BJ (cell line): Measurements from ENCODE around the gene RBM23. TPM values are rescaled to one million over a fixed set of nuclear protein-coding genes. Genes with fewer than 3 reads are reported as not detected.

Experiments
- CTCF ChIA-PET: fragments of 350-600 bp; formaldehyde crosslinking; extraction: SDS; loops from one replicate; lab custom pipeline; 2021; ENCODE audit warnings: antibody characterized with exemption, inconsistent platforms; lab: Yijun Ruan, JAX
- POLR2A ChIA-PET: fragments of 300-600 bp; sonication (Branson Sonifier 250); formaldehyde crosslinking; extraction: SDS; loops from one replicate; lab custom pipeline; 2021; ENCODE audit warnings: antibody characterized with exemption; lab: Charles Lee
- DNase-seq: peaks from one replicate; pipeline ENCODE4 v3.0.0-alpha.2; 2011; ENCODE audit warnings: low read depth
- H3K27me3 ChIP-seq: 2 replicates; pipeline ENCODE4 v1.6.0; 2011; ENCODE audit warnings: low read length; ENCODE audit not compliant: control insufficient read depth, insufficient read depth
- H3K36me3 ChIP-seq: 2 replicates; pipeline ENCODE4 v1.5.1; 2011; ENCODE audit warnings: low read length; ENCODE audit not compliant: control insufficient read depth, insufficient read depth
- H3K4me3 ChIP-seq: 2 replicates; pipeline ENCODE4 v1.5.1; 2011; ENCODE audit warnings: low read depth, mild to moderate bottlenecking, control low read depth, low read length
- polyA plus RNA-seq: library from polyadenylated mRNA; depleted of rRNA; stranded (reverse); fragments of >200 nt; gene quantifications from 2 replicates; pipeline ENCODE4 v1.2.3, GENCODE V29; 2011
- TF ChIP-seq, protein P1 (sequence below): IDR thresholded peaks from 2 replicates; pipeline ENCODE4 v1.5.1; 2011; ENCODE audit warnings: low read depth, mild to moderate bottlenecking, control low read depth, inconsistent platforms, low read length, moderate library complexity; ENCODE audit not compliant: insufficient read depth

The RBM23 gene
- polyA plus RNA-seq, 1 experiment = 60.9 TPM

DNA sequence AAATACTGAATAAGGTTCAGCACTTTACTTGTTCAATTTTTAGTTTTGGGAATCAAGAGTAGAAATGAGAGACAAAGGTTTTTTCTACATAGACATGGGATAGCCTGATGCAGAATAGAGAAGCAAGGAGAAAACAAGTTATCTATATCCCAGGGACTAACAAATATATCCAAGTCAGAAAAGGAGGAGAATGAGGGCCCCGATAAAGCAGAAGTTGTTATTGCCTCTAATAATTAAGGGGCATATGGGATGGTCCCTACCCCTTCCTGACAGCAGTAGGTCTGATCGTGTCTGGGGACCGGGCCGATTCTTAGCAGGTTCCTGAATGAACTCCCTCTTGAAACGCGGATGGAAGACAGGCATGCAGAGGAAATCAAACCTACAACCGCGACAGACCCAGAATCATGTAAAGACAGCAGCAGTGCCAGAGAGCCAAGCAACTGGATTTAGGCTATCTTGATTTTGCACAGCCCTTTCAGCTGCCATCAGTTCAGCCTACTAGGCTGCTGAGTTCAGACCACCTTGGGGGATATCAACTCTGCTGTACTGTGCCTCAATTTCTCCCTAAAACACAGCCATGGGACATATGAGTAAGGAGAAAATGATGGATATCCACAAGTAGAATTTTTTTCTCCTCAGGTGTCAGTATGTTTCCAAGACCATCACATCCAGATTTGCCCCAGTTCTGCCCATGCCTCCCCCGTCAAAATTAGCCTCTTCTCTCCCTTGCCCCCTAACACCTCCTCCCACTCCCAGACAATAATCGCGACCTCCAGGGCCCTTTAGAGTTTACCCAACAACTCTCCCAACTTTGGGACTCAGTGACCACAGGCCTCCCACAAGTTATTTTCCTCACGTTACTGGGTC, 9.5 kb upstream of the RBM23 start:
- POLR2A ChIA-PET = interaction anchor here (0.5 kb wide), 1 partner anchor 13 kb away, joined by 3 read pairs; no protein-coding TSS in a partner anchor

DNA sequence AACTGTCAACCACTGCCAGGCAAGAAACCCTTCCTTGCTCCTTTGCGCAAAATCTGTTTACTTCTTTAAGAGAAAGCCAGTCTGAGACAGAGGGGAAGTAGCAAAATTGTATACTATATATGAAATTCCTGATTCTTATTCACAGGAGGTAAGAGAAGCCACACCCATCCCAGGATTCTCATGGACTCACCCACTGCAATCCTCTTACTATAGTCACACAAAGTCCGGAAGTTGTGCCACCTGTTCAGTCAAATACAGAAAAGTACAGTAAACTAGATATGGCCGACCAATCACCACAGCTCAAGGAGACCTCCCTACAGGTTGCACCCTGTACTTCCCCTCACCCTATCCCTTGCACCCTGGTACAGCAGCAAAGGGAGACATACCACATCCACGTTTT, 7.4 kb upstream of the RBM23 start:
- Histone ChIP-seq H3K27me3 (no peaks in the 10 kb centered on the region), H3K36me3 (peaks cover 15% of the 10 kb centered on the region), H3K4me3 (no peak overlapping the region)
- ChIA-PET POLR2A (no interaction called here), CTCF (no interaction called here)
- no peak for DNase-seq
- TF ChIP-seq, protein P1, sequence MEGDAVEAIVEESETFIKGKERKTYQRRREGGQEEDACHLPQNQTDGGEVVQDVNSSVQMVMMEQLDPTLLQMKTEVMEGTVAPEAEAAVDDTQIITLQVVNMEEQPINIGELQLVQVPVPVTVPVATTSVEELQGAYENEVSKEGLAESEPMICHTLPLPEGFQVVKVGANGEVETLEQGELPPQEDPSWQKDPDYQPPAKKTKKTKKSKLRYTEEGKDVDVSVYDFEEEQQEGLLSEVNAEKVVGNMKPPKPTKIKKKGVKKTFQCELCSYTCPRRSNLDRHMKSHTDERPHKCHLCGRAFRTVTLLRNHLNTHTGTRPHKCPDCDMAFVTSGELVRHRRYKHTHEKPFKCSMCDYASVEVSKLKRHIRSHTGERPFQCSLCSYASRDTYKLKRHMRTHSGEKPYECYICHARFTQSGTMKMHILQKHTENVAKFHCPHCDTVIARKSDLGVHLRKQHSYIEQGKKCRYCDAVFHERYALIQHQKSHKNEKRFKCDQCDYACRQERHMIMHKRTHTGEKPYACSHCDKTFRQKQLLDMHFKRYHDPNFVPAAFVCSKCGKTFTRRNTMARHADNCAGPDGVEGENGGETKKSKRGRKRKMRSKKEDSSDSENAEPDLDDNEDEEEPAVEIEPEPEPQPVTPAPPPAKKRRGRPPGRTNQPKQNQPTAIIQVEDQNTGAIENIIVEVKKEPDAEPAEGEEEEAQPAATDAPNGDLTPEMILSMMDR = no peak

More for the DNA sequence above, 9.5 kb upstream of the RBM23 start:
- Histone ChIP-seq H3K36me3 (peaks cover 8% of the 10 kb centered on the region), H3K27me3 (no peaks in the 10 kb centered on the region), H3K4me3 (peak overlapping the region; percentile 86)
- TF ChIP-seq, protein P1 = no peak
- CTCF ChIA-PET = interaction anchor here (1.2 to 3.9 kb wide), 16 partner anchors 9 to 181 kb away, joined by 4 to 48 read pairs (median 10); partner anchors contain the start of genes AJUBA, CDH24, HAUS4 and RBM23
- no peak for DNase-seq

GRCh38 chr14:22925513-22925912, 6.6 kb upstream of the RBM23 start:
- Histone ChIP-seq H3K36me3 (peaks cover 21% of the 10 kb centered on the region), H3K4me3 (no peak overlapping the region), H3K27me3 (no peaks in the 10 kb centered on the region)
- POLR2A ChIA-PET = no interaction called here
- TF ChIP-seq, protein P1 = no peak
- CTCF ChIA-PET = no interaction called here
- DNase-seq = no peak

- TF ChIP-seq, protein P1 = no peak
- no peak overlapping the region for H3K4me3 ChIP-seq
- peaks cover 23% of the 10 kb centered on the region for H3K36me3 ChIP-seq
- CTCF ChIA-PET = no interaction called here
- no peak for DNase-seq
- POLR2A ChIA-PET = no interaction called here
- H3K27me3 ChIP-seq = no peaks in the 10 kb centered on the region
Measured at GRCh38 chr14:22923746-22924145, 4.8 kb upstream of the RBM23 start.

DNA sequence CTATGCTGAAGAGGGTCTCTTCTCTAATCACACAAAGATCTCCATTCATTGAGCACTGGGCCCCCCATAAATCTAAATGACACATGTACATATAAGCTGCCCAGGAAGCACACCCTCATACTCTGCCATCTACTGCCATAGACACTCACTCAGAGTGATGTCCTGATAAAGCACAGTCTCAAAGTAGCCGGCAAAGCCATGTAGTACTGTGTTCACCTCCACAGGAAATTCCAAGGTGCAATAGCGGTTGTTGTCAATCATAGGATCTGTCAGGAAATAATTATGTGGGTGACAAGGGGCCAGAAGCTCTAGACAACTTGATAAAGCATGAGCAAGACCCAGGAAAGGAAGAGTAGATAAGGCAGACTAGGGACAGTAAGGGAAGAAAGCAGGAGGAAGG, 3.3 kb upstream of the RBM23 start:
- Histone ChIP-seq H3K4me3 (no peak overlapping the region), H3K36me3 (peaks cover 23% of the 10 kb centered on the region), H3K27me3 (no peaks in the 10 kb centered on the region)
- ChIA-PET CTCF (interaction anchor here (0.6 to 1.4 kb wide), 3 partner anchors 56 to 147 kb away, joined by 3 read pairs; no protein-coding TSS in a partner anchor), POLR2A (no interaction called here)
- DNase-seq = no peak
- TF ChIP-seq, protein P1 = no peak
